CD4-positive, alpha-beta T cell treated with Interleukin-15 for 1 hour (primary cell): ENCODE measurements around the gene DIP2C.
"Not testable (repeated sequence)": the region's sequence is repeated elsewhere in the genome, so short reads cannot be mapped to it uniquely, and the experiment has no call there.

ENCODE experiments used
- DNase-seq: peaks from one replicate; pipeline ENCODE4 v3.0.0-alpha.2; 2020

The DIP2C gene

DNA sequence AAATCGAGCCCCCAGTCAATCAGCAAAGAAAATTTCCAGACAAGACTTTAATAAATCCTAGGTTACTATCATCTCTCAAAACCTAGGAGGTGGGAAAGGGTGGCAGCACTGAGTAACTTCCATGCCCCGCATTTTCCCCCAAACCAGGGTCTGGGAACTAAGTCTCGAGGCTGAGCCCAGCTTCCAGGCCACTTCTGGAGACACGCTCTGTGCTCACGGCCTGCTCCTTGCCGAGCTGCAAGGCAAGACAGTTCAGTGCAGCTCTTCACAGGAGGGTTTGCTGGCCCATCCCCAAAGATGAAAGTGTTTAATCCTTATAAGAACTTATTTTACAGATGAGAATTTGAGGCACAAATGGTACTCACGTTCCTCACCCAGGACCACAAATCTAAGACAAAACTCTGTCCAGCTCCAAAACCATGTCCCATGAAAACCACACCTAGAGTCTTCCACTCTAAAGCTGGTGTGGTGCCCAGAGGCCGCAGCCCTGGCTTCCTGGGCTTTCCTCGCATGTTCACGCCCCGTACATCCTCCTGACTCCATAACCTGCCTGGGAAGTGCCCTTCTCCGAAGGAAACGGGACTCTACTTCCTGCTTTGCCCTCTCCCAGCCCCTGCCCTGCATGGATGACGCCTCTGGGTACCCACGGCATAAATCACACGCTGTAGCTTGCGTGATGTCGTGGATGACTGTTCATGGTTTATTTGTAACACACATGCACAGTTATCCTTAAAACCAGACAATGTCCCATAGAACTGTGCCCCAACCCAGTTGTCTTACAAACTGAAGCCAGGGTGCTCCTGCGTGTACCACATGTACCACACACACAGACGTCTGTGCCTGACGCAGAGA, 201.2 kb downstream of the DIP2C start:
- DNase-seq, result no peak

DNA sequence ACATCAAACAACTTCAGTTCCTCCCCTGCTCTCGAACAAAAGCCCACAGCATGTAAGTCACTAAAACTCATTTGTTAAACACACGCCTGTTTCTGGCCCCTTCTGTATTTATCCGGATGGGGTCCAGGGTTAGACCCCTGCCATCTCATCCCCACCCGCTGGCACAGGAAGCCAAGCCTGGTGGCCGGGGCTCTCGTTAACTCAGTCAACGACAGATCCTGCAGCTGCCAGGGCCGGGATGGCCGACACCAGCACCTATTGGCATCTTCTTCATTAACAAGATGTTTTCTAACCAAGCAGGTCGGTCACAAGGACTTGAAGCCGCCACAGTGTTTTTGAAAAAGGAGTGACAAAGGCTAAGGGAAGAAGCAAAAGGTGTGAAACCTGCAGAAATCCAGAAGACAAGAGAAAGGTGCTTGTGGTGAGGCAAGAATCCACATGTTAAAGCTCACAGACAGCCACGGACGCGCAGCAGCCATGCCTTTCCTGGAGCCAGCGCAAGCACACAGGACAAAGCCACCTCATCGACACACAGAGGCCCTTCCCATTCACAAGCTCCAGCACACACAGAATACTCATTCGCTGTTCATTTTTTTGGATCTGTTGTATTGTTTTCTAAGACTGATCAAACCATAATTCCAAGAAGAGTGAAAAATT, 202.7 kb downstream of the DIP2C start:
- no peak for DNase-seq

DNA sequence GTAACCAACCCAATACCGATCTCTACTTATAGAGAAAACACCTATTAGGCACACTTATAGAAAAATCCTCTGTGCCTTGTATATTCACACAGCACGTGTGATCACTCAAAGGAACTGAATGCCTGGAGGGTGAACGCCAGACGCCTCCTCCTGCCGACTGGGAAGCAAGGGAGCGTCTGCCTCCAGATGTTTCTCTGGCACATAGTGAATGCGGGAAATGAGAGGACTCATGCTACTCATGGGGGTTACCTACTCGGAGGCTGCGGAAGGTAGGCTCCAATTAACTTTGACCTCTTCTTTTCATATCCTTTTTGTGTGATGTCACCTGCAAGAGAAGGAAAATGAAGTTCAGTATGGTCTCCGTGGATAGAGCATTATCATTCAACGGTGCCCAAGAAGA, 203.3 kb downstream of the DIP2C start:
- DNase-seq, result no peak

DNA sequence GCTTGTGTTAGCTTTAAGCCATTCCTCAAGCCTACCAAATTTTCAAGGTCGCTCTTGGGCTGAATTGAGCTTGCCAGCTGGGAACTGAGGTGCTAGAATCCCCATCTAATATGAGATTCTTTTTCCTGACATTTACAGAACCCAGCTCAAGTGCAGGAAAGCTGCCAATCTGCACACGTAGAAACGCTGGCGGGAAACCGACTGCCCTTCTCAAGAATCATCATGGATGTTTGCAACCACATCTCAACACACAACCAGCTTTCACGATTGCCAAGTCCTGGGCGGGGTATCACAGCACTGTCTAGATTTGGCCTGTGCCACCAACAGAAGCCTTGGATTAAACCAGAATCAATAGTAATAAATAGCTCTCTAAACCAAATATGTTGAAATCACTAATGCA, 203.7 kb downstream of the DIP2C start:
- DNase-seq, result no peak

DNA sequence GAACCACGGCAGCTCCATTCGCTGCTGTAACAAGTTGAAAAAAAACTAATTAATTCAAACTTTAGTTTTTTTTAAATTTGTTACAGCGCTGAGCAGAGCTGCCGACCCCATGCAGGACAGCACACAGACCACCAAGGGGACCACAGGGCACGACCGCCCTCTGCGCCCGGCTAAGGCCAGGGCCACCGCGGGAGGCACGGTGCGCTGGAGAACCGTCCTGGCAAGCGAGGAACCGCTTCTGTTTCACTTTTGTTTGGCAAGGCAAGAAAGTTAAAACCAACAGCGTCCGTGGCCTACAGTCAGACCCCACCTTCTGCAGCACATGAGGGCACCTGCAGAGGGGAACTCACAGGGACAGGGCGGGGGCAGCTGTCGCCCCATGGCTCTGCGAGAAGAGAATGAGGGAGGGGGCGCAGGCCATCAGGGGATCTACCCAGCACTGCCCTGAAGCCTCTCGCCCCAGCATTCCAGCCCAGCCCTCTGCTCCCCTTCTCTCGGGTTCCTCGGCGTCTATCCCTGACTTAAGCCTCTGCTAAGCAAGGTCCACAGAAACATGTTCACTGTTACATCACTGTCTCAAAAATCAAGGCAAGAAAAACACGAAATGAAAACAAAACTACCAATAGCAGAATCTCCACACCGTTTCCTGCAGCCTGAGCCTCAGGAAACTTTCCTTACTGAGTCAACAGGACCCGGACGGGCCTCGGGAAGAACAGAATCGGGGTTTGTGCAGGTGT, 204.4 kb downstream of the DIP2C start:
- no peak for DNase-seq

DNA sequence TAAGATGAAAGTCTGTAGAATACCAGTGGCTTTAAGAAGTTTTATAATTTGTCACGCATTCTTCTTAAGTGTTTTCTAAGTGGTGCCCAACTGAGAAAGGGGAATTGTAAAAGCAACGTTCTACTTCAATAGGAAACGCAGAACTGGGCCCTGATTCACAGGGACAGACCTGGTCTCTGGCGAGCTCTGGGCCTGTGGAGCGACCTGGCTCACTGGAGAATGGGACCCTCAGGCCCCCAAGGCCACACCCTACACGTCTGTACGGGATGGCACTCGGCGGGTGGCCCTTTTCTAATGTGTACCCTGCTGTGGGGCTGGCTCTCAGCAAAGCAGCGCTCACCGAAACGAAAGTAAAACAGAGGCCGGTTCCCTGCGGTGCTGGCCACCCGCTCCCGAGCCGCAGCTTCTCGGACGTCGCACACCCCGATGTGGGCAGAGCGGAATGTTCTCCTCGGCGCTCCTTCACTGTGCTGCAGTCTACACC, 205.0 kb downstream of the DIP2C start:
- DNase-seq, result no peak

- no peak for DNase-seq
Measured at GRCh38 chr10:483261-483660, 206.2 kb downstream of the DIP2C start.

DNA sequence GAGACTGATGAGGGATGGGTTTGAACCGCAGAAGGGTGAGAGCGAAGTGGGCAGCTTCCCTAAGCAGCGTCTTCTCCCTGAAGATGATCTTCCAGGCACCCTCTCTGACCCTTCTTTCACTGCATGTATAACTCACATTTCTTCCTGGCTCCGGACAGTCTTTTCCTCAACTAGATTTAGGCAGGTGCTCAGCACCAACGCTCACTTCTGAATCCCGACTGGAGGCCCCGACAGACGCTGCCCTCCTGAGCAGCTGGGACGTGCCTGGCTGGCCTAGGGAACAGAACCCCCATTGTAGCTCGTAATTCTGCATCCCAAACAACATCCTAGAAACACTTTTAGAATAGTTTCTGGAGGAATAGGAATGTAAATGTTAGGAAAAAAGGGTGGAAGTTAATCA, 206.6 kb downstream of the DIP2C start:
- no peak for DNase-seq

DNA sequence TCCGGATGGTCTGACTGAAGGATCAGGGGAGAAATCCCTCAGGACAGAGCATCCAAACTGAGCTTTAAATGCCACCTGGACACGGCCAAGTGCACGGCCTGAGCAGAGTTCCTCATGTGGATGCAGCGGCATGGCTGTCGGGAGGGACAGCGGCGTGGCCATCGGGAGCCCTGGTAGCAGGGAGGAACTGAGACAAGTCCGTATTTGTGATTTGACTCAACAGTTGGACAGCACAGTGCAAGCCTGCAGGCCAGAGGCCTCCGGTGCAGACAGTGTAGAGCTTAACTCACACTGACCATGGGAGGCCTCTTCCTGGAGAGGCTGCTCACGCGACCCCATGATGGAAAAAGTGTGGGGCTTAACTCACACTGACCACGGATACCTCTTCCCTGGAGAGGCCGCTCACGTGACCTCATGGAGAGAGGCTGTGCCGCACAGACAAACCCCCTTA, 207.4 kb downstream of the DIP2C start:
- DNase-seq, result no peak

GRCh38 chr10:481628-482027, 207.8 kb downstream of the DIP2C start:
- DNase-seq, result no peak

- DNase-seq, result no peak
Measured at GRCh38 chr10:480928-481552, 208.4 kb downstream of the DIP2C start.

- no peak for DNase-seq
Measured at GRCh38 chr10:480498-480927, 209.0 kb downstream of the DIP2C start.

DNA sequence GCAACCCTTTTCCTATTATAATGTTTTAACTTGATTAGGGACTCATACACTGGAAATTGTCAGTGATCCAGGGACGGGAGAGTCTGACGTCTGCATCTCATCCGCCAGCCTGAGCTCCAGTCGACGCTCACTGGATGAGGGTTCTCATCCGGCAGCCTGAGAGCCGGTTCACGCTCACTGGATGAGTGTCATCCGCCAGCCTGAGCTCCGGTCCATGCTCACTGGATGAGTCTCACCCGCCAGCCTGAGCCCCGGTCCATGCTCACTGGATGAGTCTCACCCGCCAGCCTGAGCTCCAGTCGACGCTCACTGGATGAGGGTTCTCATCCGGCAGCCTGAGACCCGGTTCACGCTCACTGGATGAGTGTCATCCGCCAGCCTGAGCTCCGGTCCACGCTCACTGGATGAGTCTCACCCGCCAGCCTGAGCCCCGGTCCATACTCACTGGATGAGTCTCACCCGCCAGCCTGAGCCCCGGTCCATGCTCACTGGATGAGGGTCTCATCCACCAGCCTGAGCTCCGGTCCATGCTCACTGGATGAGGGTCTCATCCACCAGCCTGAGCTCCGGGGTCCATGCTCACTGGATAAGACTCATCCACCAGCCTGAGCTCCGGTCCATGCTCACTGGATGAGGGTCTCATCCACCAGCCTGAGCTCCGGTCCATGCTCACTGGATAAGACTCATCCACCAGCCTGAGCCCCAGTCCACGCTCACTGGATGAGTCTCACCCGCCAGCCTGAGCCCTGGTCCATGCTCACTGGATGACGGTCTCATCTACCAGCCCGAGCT, 209.6 kb downstream of the DIP2C start:
- DNase-seq, result not testable (repeated sequence)

- DNase-seq, result no peak
Measured at GRCh38 chr10:478471-479245, 210.8 kb downstream of the DIP2C start.

- DNase-seq, result no peak
Measured at GRCh38 chr10:477620-478019, 211.8 kb downstream of the DIP2C start.

- no peak for DNase-seq
Measured at GRCh38 chr10:476455-476780, 213.1 kb downstream of the DIP2C start.

GRCh38 chr10:475709-476454, 213.6 kb downstream of the DIP2C start:
- no peak for DNase-seq

DNA sequence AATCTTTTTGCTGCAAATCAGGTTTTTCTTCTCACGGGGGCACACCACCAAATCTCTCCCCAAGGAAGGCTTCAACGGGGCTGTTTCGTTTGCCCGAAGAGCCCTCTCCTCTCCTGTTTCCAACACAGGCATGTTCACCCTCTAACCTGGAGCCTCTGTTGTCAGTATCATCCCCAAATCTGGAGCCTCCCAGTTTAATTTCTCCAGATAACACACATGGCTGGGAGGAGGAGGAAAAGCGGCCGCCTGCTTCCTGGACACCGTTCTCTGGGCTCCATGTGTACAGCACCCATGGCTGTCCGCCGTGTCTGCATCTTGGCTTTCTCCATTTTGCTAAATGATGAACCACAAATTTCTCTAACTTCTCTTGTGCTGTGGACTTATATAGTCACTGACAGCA, 214.5 kb downstream of the DIP2C start:
- no peak for DNase-seq

- DNase-seq, result no peak
Measured at GRCh38 chr10:474406-474805, 215.1 kb downstream of the DIP2C start.

- no peak for DNase-seq
Measured at GRCh38 chr10:472241-472910, 217.1 kb downstream of the DIP2C start.
